H7 (cell line): ENCODE data around the gene KRT83. TPM values are rescaled to one million over a fixed set of nuclear protein-coding genes. Genes with fewer than 3 reads are reported as not detected.
"Not testable (repeated sequence)": the region's sequence is repeated elsewhere in the genome, so short reads cannot be mapped to it uniquely, and the experiment has no call there.

Experiments used
- DNase-seq: peaks from one replicate; pipeline ENCODE4 v3.0.0; 2012
- H3K27me3 ChIP-seq: 2 replicates; pipeline ENCODE4 v1.6.0; 2011; ENCODE audit warnings: mild to moderate bottlenecking, low read length; ENCODE audit not compliant: control insufficient read depth, insufficient read depth
- H3K36me3 ChIP-seq: replicated peaks from 2 replicates; pipeline ENCODE4 v1.5.1; 2011; ENCODE audit warnings: low read length; ENCODE audit not compliant: control insufficient read depth, insufficient read depth
- H3K4me3 ChIP-seq: 2 replicates; pipeline ENCODE4 v1.5.1; 2011; ENCODE audit warnings: low read depth, mild to moderate bottlenecking, control low read depth, low read length, moderate library complexity; ENCODE audit not compliant: insufficient read depth
- total RNA-seq: library from RNA; depleted of rRNA; stranded (reverse); fragments of >200 nt; shearing (Covaris generic); gene quantifications from 2 replicates; pipeline ENCODE4 v1.2.3, GENCODE V29; 2014

KRT83 gene
- total RNA-seq, 1 experiment from 2014 or later, result 0.10 TPM

GRCh38 chr12:52327830-52328500, 6.8 kb upstream of the KRT83 start:
- H3K27me3 ChIP-seq, result no peaks in the 10 kb centered on the region
- no peak for DNase-seq
- no peaks in the 10 kb centered on the region for H3K36me3 ChIP-seq
- no peak overlapping the region for H3K4me3 ChIP-seq

- H3K27me3 ChIP-seq, result no peaks in the 10 kb centered on the region
- DNase-seq, result peak; percentile 92
- no peak overlapping the region for H3K4me3 ChIP-seq
- no peaks in the 10 kb centered on the region for H3K36me3 ChIP-seq
Observed at GRCh38 chr12:52327052-52327829, 6.0 kb upstream of the KRT83 start.

- no peak for DNase-seq
- Histone ChIP-seq H3K4me3 (no peak overlapping the region), H3K36me3 (no peaks in the 10 kb centered on the region), H3K27me3 (no peaks in the 10 kb centered on the region)
Observed at GRCh38 chr12:52324153-52324444, 2.9 kb upstream of the KRT83 start.

GRCh38 chr12:52323416-52324152, 2.4 kb upstream of the KRT83 start:
- Histone ChIP-seq H3K27me3 (no peaks in the 10 kb centered on the region), H3K36me3 (no peaks in the 10 kb centered on the region), H3K4me3 (no peak overlapping the region)
- no peak for DNase-seq

- Histone ChIP-seq H3K27me3 (no peaks in the 10 kb centered on the region), H3K36me3 (no peaks in the 10 kb centered on the region), H3K4me3 (no peak overlapping the region)
- no peak for DNase-seq
Observed at GRCh38 chr12:52323001-52323400, 1.8 kb upstream of the KRT83 start.

- no peak for DNase-seq
- Histone ChIP-seq H3K27me3 (no peaks in the 10 kb centered on the region), H3K36me3 (no peaks in the 10 kb centered on the region), H3K4me3 (no peak overlapping the region)
Observed at GRCh38 chr12:52322069-52322468, 871 bp upstream of the KRT83 start.

- Histone ChIP-seq H3K4me3 (no peak overlapping the region), H3K27me3 (no peaks in the 10 kb centered on the region), H3K36me3 (no peaks in the 10 kb centered on the region)
- DNase-seq, result no peak
Observed at GRCh38 chr12:52321418-52321817, 220 bp upstream of the KRT83 start.

GRCh38 chr12:52319097-52319496, 2.1 kb downstream of the KRT83 start:
- Histone ChIP-seq H3K36me3 (no peaks in the 10 kb centered on the region), H3K27me3 (no peaks in the 10 kb centered on the region), H3K4me3 (no peak overlapping the region)
- peak; percentile 72 for DNase-seq

- Histone ChIP-seq H3K27me3 (no peaks in the 10 kb centered on the region), H3K36me3 (no peaks in the 10 kb centered on the region), H3K4me3 (no peak overlapping the region)
- DNase-seq, result no peak
Observed at GRCh38 chr12:52318241-52318990, 2.8 kb downstream of the KRT83 start.

GRCh38 chr12:52317468-52318052, 3.6 kb downstream of the KRT83 start:
- Histone ChIP-seq H3K36me3 (no peaks in the 10 kb centered on the region), H3K27me3 (no peaks in the 10 kb centered on the region), H3K4me3 (no peak overlapping the region)
- no peak for DNase-seq

GRCh38 chr12:52316701-52317100, 4.5 kb downstream of the KRT83 start:
- DNase-seq, result no peak
- Histone ChIP-seq H3K27me3 (no peaks in the 10 kb centered on the region), H3K4me3 (no peak overlapping the region), H3K36me3 (no peaks in the 10 kb centered on the region)

GRCh38 chr12:52316290-52316689, 4.9 kb downstream of the KRT83 start:
- Histone ChIP-seq H3K27me3 (no peaks in the 10 kb centered on the region), H3K36me3 (no peaks in the 10 kb centered on the region), H3K4me3 (no peak overlapping the region)
- DNase-seq, result no peak

- not testable (repeated sequence) for H3K27me3 ChIP-seq
Observed at GRCh38 chr12:52315721-52316120, 5.5 kb downstream of the KRT83 start.

GRCh38 chr12:52314511-52314910, 6.7 kb downstream of the KRT83 start:
- Histone ChIP-seq H3K27me3 (peaks cover 6% of the 10 kb centered on the region), H3K4me3 (no peak overlapping the region), H3K36me3 (no peaks in the 10 kb centered on the region)
- DNase-seq, result no peak

More at GRCh38 chr12:52315721-52316120, 5.5 kb downstream of the KRT83 start:
- not testable (repeated sequence) for H3K4me3 ChIP-seq, H3K36me3 ChIP-seq
- peak; percentile 82 for DNase-seq
